Measurements from ENCODE around the gene CNIH2. TPM values are rescaled to one million over a fixed set of nuclear protein-coding genes. Genes with fewer than 3 reads are reported as not detected.

Gene CNIH2
- total and polyA plus RNA-seq, 7 donors: 0.05 TPM; not detected in 6

DNA sequence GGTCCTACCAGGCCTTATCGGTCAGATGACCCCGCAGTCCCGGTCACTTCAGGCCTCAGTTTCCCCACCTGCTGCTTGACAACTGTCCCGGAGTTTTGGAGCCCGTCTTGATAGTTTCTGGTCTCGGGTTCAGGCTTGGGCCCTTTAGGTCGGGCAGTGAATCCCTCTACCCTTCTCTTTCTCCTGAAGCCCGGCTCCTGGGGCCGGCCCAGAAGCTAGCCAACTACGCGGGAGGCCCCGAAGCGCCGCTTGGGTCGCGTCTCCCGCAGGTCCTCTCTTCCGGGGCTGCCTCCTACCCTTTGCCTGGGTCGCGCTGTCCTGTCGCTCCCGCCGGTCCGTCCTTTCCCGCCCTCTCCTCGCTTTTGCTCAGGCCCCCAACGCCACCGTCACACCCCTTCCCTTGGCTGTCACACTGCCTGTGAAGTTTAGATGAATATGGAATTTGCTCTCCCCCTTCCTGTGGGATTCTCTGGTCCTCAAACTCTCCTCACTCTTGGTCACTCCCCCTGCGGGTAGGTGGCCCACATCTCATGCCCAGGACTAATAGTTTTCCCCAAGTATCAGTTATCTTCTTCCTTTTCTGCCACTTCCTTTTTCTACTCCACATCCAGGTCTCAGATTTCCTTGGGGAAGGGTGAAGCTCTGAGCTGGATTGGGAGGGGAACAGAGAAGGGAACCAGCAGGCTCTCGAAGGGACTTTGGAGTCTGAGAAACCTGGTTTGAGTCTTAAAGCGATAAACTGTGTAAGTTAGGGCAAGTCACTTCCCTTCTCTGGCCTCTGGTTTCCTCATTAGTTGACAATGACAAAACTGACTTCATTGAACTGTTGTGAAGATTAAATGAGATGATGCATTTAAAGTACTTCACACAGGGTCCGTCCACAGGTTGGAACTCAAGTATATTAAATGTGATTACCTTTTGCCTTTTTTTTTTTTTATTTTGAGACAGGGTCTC is 8.7 kb upstream of the CNIH2 start:
- DNase-seq (peak in 1 of 2 donors; percentile 66), ATAC-seq (no peak)
- Histone ChIP-seq H3K36me3 (ENCODE audit: insufficient read depth in 1 of 2, low read depth in 1 of 2) (peaks cover 0 to 50% of the 10 kb centered on the region in 2 donors), H3K9me3 (no peaks in the 10 kb centered on the region), H3K27ac (peak overlapping the region; percentile 97), H3K4me1 (peaks cover 20% of the 10 kb centered on the region), H3K27me3 (ENCODE audit: insufficient read depth in 3 of 3, low read length in 2 of 3) (no peaks in the 10 kb centered on the region), H3K4me3 (peak overlapping the region; percentile 98)
- TF ChIP-seq, protein P1, sequence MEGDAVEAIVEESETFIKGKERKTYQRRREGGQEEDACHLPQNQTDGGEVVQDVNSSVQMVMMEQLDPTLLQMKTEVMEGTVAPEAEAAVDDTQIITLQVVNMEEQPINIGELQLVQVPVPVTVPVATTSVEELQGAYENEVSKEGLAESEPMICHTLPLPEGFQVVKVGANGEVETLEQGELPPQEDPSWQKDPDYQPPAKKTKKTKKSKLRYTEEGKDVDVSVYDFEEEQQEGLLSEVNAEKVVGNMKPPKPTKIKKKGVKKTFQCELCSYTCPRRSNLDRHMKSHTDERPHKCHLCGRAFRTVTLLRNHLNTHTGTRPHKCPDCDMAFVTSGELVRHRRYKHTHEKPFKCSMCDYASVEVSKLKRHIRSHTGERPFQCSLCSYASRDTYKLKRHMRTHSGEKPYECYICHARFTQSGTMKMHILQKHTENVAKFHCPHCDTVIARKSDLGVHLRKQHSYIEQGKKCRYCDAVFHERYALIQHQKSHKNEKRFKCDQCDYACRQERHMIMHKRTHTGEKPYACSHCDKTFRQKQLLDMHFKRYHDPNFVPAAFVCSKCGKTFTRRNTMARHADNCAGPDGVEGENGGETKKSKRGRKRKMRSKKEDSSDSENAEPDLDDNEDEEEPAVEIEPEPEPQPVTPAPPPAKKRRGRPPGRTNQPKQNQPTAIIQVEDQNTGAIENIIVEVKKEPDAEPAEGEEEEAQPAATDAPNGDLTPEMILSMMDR (IDR thresholded peaks at IDR 0.05): peak; percentile 10
- WGBS, 3 donors: 3 to 5% (median 3%) methylated on average over 23 to 32 of the region's 32 CpGs
- intact Hi-C loops (cut with DNase I): no loop called here

DNA sequence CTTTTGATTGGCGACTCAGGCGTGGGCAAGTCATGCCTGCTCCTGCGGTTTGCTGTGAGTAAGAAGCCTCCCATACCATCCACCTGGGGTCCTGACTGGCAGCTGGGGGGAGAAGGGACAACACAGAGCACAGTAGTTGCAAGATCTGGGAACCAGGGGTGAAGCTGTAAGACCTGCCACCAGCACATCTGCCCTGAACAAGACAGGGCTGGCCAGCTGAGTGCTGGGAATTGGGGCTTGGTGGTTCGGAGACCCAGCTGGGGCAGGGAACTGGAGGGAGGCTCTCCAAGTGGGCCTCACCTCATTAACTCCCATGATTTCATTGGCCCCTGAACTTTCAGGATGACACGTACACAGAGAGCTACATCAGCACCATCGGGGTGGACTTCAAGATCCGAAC is 6.2 kb upstream of the CNIH2 start:
- intact Hi-C loops (cut with DNase I): no loop called here
- 90 to 92% (median 91%) methylated on average over 7 of the region's 7 CpGs for WGBS, 3 donors
- DNase-seq (peak in 1 of 2 donors; percentile 36), ATAC-seq (no peak)
- Histone ChIP-seq H3K27me3 (ENCODE audit: insufficient read depth in 3 of 3, low read length in 2 of 3) (no peaks in the 10 kb centered on the region), H3K4me3 (no peak overlapping the region), H3K27ac (no peak overlapping the region), H3K4me1 (peaks cover 19% of the 10 kb centered on the region), H3K36me3 (ENCODE audit: insufficient read depth in 1 of 2, low read depth in 1 of 2) (peaks cover 3 to 63% of the 10 kb centered on the region in 2 donors), H3K9me3 (no peaks in the 10 kb centered on the region)
- TF ChIP-seq, protein P1 (IDR thresholded peaks at IDR 0.05): no peak

DNA sequence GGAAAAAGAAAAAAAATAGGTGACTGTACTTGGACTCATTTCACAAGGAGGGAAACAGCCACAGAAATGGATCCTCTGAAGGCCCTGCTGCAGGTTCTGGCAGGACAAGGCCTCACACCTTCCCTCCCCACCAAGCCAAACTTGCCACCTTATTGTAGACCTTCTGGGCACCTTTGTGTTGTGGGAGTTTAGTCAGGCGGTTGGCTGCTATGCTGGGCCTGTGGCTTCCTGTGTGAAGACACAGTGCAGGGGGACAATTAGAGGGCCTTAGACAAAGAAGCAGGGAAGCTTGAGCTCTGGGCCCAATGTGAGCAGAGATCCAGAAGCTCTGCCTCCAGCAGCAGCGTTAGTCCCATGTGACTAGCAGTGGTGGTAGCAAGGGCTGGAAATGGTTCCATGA is 5.4 kb upstream of the CNIH2 start:
- DNase-seq (no peak), ATAC-seq (no peak)
- 71 to 92% (median 88%) methylated on average over 2 of the region's 2 CpGs for WGBS, 3 donors
- no peak overlapping the region for H3K27ac ChIP-seq
- no peak overlapping the region for H3K4me3 ChIP-seq
- intact Hi-C loops (cut with DNase I): no loop called here
- no peaks in the 10 kb centered on the region for H3K9me3 ChIP-seq
- peaks cover 18% of the 10 kb centered on the region for H3K4me1 ChIP-seq
- H3K27me3 ChIP-seq (ENCODE audit: insufficient read depth in 3 of 3, low read length in 2 of 3): no peaks in the 10 kb centered on the region
- H3K36me3 ChIP-seq (ENCODE audit: insufficient read depth in 1 of 2, low read depth in 1 of 2): peaks cover 3 to 65% of the 10 kb centered on the region in 2 donors
- TF ChIP-seq, protein P1 (IDR thresholded peaks at IDR 0.05): no peak

DNA sequence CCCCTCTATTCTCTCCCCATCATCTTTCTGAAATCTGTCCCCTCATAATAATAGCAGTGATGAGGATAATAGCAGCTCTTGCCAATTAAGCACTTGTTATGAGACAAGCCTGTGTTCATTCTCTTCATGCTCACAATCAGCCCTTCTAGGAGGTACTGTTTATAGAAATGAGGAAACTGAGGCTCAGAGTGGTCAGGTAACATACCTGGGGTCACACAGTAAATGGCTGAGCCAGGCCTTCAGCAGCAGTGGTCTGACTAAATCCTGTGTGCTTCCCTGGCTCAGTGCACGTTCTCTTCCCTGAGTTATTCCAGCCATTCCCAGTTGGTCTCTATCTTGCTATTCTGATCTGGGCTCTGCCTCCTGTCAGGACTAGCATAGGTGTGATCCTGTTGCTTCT is 3.8 kb upstream of the CNIH2 start:
- WGBS, 3 donors: 20 to 65% (median 33%) methylated on average over 1 of the region's 1 CpG
- TF ChIP-seq, protein P1 (IDR thresholded peaks at IDR 0.05): no peak
- intact Hi-C loops (cut with DNase I): no loop called here
- Histone ChIP-seq H3K27me3 (ENCODE audit: insufficient read depth in 3 of 3, low read length in 2 of 3) (peaks cover 0 to 2% (median 0%) of the 10 kb centered on the region in 3 donors), H3K9me3 (no peaks in the 10 kb centered on the region), H3K27ac (no peak overlapping the region), H3K4me3 (no peak overlapping the region), H3K36me3 (ENCODE audit: insufficient read depth in 1 of 2, low read depth in 1 of 2) (peaks cover 3 to 65% of the 10 kb centered on the region in 2 donors), H3K4me1 (peaks cover 19% of the 10 kb centered on the region)
- ATAC-seq (no peak), DNase-seq (no peak)
